GM19397 (cell line): Measurements from ENCODE around the gene KATNAL2.
"Not testable (repeated sequence)": the region's sequence is repeated elsewhere in the genome, so short reads cannot be mapped to it uniquely, and the experiment has no call there.

Source experiments
- ATAC-seq: cut with Tn5 transposase; IDR thresholded peaks from one replicate; pipeline ENCODE4 v1.9.1; 2021; ENCODE audit warnings: mild to moderate bottlenecking, moderate library complexity; ENCODE audit not compliant: unreplicated experiment

Gene KATNAL2

GRCh38 chr18:46939337-46939963 lies 22.0 kb downstream of the KATNAL2 start:
- no peak for ATAC-seq

- no peak for ATAC-seq
Observed at GRCh38 chr18:46939998-46940571, 22.7 kb downstream of the KATNAL2 start.

- no peak for ATAC-seq
Observed at GRCh38 chr18:46942646-46943045, 25.2 kb downstream of the KATNAL2 start.

- ATAC-seq, result peak; percentile 99
Observed at GRCh38 chr18:46946656-46947282, 29.4 kb downstream of the KATNAL2 start.

- ATAC-seq, result no peak
Observed at GRCh38 chr18:46950064-46950656, 32.8 kb downstream of the KATNAL2 start.

GRCh38 chr18:46953195-46953594 lies 35.8 kb downstream of the KATNAL2 start:
- ATAC-seq, result no peak

GRCh38 chr18:46958209-46958608 lies 40.8 kb downstream of the KATNAL2 start:
- ATAC-seq, result no peak

GRCh38 chr18:46963656-46964578 lies 46.5 kb downstream of the KATNAL2 start:
- ATAC-seq, result not testable (repeated sequence)

- ATAC-seq, result not testable (repeated sequence)
Observed at GRCh38 chr18:46964579-46965293, 47.3 kb downstream of the KATNAL2 start.

- ATAC-seq, result not testable (repeated sequence)
Observed at GRCh38 chr18:46966266-46966665, 48.9 kb downstream of the KATNAL2 start.

- ATAC-seq, result not testable (repeated sequence)
Observed at GRCh38 chr18:46969551-46969950, 52.1 kb downstream of the KATNAL2 start.

- ATAC-seq, result not testable (repeated sequence)
Observed at GRCh38 chr18:47019870-47020269, 102.5 kb downstream of the KATNAL2 start.

- ATAC-seq, result not testable (repeated sequence)
Observed at GRCh38 chr18:47020757-47021156, 103.4 kb downstream of the KATNAL2 start.

GRCh38 chr18:47022821-47023220 lies 105.4 kb downstream of the KATNAL2 start:
- ATAC-seq, result not testable (repeated sequence)

GRCh38 chr18:47023769-47024465 lies 106.5 kb downstream of the KATNAL2 start:
- ATAC-seq, result not testable (repeated sequence)

- ATAC-seq, result not testable (repeated sequence)
Observed at GRCh38 chr18:47025557-47026174, 108.3 kb downstream of the KATNAL2 start.

GRCh38 chr18:47028738-47029137 lies 111.3 kb downstream of the KATNAL2 start:
- not testable (repeated sequence) for ATAC-seq

GRCh38 chr18:47029684-47030353 lies 112.4 kb downstream of the KATNAL2 start:
- not testable (repeated sequence) for ATAC-seq
